Thyroid gland (tissue), 4 donors: ENCODE data around the gene NR1I2. TPM values are rescaled to one million over a fixed set of nuclear protein-coding genes. Genes with fewer than 3 reads are reported as not detected.

Experiments used
- DNase-seq, 2 donors: peaks; one replicate each; pipeline ENCODE4 v3.0.0-alpha.2; 2019
- H3K27ac ChIP-seq, 3 donors: fragments of 200-600 bp; sonication (generic); 1 replicate in 2 of 3; 2 replicates in 1 of 3; pipeline ENCODE4 v1.5.1; 2016 to 2019; ENCODE audit warnings: mild to moderate bottlenecking in 1 of 3, moderate library complexity in 1 of 3
- H3K27me3 ChIP-seq: fragments of 200-600 bp; sonication (generic); one replicate; pipeline ENCODE4 v1.5.1; 2019
- H3K36me3 ChIP-seq, 2 donors: fragments of 200-600 bp; sonication (generic); one replicate each; pipeline ENCODE4 v1.5.1; 2016 to 2019
- H3K4me1 ChIP-seq, 2 donors: fragments of 200-600 bp; sonication (generic); one replicate each; pipeline ENCODE4 v1.5.1; 2017 to 2019
- H3K4me3 ChIP-seq, 3 donors: fragments of 200-600 bp; sonication (generic); replicated peaks in 1 of 3; 1 replicate in 2 of 3; 2 replicates in 1 of 3; pipeline ENCODE4 v1.5.1; 2016; ENCODE audit warnings: mild to moderate bottlenecking in 1 of 3
- H3K9me3 ChIP-seq: fragments of 200-600 bp; sonication (generic); one replicate; pipeline ENCODE4 v1.5.1; 2017
- CTCF ChIP-seq, 6 experiments: fragments of 200-600 bp in 3 of 6; fragments of 450-650 bp in 3 of 6; sonication (generic) in 3 of 6; IDR thresholded peaks; one replicate each; pipeline ENCODE4 v1.5.1; 2016 to 2019; ENCODE audit warnings: antibody characterized with exemption in 6 of 6, mild to moderate bottlenecking in 2 of 6, inconsistent platforms in 1 of 6, moderate library complexity in 1 of 6
- POLR2A ChIP-seq, 2 donors: fragments of 450-650 bp; IDR thresholded peaks; one replicate each; pipeline ENCODE4 v1.6.1; 2017; ENCODE audit warnings: antibody characterized with exemption in 2 of 2, mild to moderate bottlenecking in 2 of 2, moderate library complexity in 1 of 2
- WGBS, 2 donors: methylation state at CpG; one replicate each; pipeline ENCODE4 v1.1.5; 2017; 5-methylcytosine and 5-hydroxymethylcytosine counted together
- intact Hi-C: fragments of 100-400 bp; cut with DNase I; formaldehyde crosslinking; loops from one replicate; pipeline ENCODE4 v1.15.1; 2023
- total RNA-seq, 4 donors: library from RNA; depleted of rRNA; stranded (reverse); fragments of >200 nt; gene quantifications; one replicate each; pipeline ENCODE4 v1.2.3, GENCODE V29; 2016

Gene NR1I2
- total RNA-seq, 4 donors from 2014 or later = 0.54 to 0.67 TPM; not detected in 2

- Histone ChIP-seq H3K4me1 (no peaks in the 10 kb centered on the region), H3K27ac (no peak overlapping the region), H3K4me3 (no peak overlapping the region), H3K27me3 (no peaks in the 10 kb centered on the region), H3K36me3 (no peaks in the 10 kb centered on the region), H3K9me3 (no peaks in the 10 kb centered on the region)
- TF ChIP-seq POLR2A (IDR thresholded peaks at IDR 0.05) = no peak
- TF ChIP-seq CTCF (IDR thresholded peaks at IDR 0.05) = no peak
- DNase-seq = no peak
- intact Hi-C loops = no loop called here
- WGBS, 2 donors = 94 to 100% methylated on average over 1 to 6 of the region's 6 CpGs
Measured at GRCh38 chr3:119767936-119768601, 13.8 kb upstream of the NR1I2 start.

GRCh38 chr3:119768668-119769393 lies 13.1 kb upstream of the NR1I2 start:
- no peak for DNase-seq
- no peaks in the 10 kb centered on the region for H3K36me3 ChIP-seq
- WGBS, 2 donors = 92 to 93% methylated on average over 9 of the region's 9 CpGs
- intact Hi-C loops = no loop called here
- TF ChIP-seq CTCF (IDR thresholded peaks at IDR 0.05) (no peak), POLR2A (IDR thresholded peaks at IDR 0.05) (no peak)
- H3K27me3 ChIP-seq = no peaks in the 10 kb centered on the region
- no peak overlapping the region for H3K4me3 ChIP-seq
- H3K4me1 ChIP-seq = no peaks in the 10 kb centered on the region
- H3K27ac ChIP-seq = no peak overlapping the region
- H3K9me3 ChIP-seq = no peaks in the 10 kb centered on the region

- no peak for TF ChIP-seq CTCF (IDR thresholded peaks at IDR 0.05)
- TF ChIP-seq POLR2A (IDR thresholded peaks at IDR 0.05) = no peak
- Histone ChIP-seq H3K4me3 (no peak overlapping the region), H3K4me1 (no peaks in the 10 kb centered on the region), H3K36me3 (no peaks in the 10 kb centered on the region), H3K9me3 (no peaks in the 10 kb centered on the region), H3K27me3 (no peaks in the 10 kb centered on the region), H3K27ac (no peak overlapping the region)
- 67 to 72% methylated on average over 8 of the region's 8 CpGs for WGBS, 2 donors
- no peak for DNase-seq
- intact Hi-C loops = no loop called here
Measured at GRCh38 chr3:119769394-119770149, 12.3 kb upstream of the NR1I2 start.

GRCh38 chr3:119774444-119774843 lies 7.5 kb upstream of the NR1I2 start:
- Histone ChIP-seq H3K4me3 (no peak overlapping the region), H3K9me3 (no peaks in the 10 kb centered on the region), H3K27ac (no peak overlapping the region), H3K36me3 (no peaks in the 10 kb centered on the region), H3K4me1 (no peaks in the 10 kb centered on the region), H3K27me3 (no peaks in the 10 kb centered on the region)
- 25 to 28% methylated on average over 2 of the region's 2 CpGs for WGBS, 2 donors
- DNase-seq = no peak
- no peak for TF ChIP-seq CTCF (IDR thresholded peaks at IDR 0.05)
- no peak for TF ChIP-seq POLR2A (IDR thresholded peaks at IDR 0.05)
- intact Hi-C loops = no loop called here
